ENCODE measurements around the gene POLR2A.
"Not testable (repeated sequence)": the region's sequence is repeated elsewhere in the genome, so short reads cannot be mapped to it uniquely, and the experiment has no call there.

The POLR2A gene

GRCh38 chr17:7460850-7461660, 23.1 kb upstream of the POLR2A start:
- DNase-seq (ENCODE audit: low spot score), result no peak

DNA sequence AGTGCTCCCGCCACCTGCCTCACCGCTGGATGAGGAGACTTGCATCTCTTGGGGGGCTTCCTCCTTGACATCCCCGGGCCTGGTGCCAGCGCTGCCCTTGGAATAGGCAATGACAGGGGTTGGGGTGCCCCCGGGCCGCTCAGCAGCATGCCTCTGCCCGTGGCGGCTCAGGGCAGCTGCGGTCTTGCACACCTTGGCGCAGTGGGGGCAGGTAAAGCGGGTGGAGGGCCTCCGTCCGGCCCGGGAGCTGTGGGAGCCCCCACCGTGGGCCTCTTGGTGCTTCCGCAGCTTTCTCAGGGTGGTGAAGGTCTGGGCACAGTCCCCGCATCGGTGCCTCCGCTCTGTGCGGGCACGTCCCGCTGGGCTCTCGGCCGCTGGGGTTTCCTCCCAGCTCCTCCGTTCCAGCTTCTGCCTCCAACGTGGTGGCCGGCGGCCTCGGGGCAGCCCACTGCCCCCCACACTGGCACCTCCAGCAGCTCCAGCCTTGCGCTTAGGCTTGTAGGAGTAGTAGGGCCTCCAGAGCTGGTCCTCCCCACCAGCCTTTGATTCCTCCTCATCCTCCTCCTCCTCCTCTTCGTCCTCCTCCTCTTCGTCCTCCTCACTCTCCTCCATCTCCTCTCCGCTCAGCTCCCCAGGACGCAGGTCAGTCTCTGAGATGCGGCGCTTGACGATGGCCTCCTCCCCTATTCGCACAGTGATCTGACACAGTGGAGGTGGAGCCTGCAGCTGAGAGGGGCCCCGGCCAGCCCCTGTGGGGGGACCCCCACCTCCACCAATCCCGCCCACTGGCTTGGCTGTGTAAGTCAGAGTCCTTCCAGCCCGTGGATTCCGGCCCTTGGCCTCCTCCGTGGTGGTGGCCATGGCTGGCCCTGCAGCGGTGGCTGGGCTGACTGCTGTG, 21.4 kb upstream of the POLR2A start:
- no peak for DNase-seq (ENCODE audit: low spot score)

- no peak for DNase-seq (ENCODE audit: low spot score)
These were observed 20.8 kb upstream of the POLR2A start for GRCh38 chr17:7463372-7463846.

DNA sequence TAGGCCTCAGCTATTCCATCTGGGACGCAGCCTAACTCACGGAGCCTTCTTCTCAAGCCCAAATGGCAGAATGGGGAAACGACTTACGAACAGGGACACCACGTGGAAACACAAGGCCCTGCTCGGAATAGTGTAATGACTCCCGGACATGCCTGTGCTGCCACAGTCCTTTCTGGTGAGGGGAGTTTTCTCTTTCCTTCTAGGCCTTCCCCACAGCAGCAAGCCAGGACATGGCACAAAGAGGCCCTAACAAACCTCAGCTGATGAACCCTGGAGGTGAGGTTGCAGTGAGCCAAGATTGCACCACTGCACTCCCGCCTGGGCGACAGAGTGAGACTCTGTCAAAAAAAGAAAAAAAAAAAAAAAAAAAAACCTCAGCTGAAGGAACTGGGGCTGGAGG, 20.1 kb upstream of the POLR2A start:
- no peak for DNase-seq (ENCODE audit: low spot score)

DNA sequence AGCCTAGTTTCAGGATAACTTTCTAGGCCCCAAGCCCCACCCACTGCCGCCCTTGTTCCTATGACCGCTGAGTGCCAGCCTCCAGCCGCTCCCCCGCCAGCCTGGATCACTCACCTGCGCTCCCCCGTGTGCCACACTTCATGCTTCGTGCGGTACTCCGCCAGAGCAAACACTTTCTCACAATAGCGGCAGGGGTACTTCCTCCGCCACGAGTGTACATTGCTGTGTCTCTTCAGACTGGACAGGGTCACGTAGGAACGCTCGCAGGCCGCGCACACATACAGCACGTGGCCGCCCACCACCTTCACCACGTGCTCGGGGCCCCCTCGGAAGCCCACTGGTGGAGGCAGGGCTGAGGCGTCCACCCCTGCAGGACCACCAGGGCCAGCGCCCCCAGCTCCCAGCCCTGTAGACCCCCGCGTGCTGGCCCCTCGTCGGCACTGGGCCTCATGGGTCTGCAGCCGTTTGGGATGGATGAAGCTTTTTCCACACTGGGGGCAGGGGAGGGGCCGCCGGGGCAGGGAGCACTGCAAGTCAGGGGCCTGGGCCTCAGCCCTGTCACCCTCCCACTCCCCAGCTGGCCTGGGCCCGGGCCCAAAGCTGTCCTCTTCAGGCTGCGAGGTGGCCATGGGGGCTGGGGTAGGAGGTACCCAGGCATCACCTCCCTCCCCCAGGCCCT, 18.4 kb upstream of the POLR2A start:
- DNase-seq (ENCODE audit: low spot score), result no peak

DNA sequence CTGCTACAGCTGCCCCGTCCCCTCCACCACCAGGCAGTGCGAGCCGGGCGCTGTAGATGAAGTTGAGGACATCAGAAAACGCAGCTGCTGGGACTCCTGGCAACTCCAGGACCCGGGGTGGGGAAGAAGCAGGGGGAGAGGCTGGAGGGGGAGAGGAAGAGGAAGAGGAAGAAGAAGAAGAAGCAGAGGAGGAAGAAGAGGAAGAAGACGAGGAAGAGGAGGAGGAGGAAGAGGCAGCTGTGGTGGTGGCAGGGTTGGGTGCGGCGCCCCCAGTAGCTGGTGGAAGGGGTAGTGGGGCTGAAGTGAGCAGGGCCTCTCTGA, 17.9 kb upstream of the POLR2A start:
- DNase-seq (ENCODE audit: low spot score), result no peak

GRCh38 chr17:7466639-7467341, 17.4 kb upstream of the POLR2A start:
- no peak for DNase-seq (ENCODE audit: low spot score)

- no peak for DNase-seq (ENCODE audit: low spot score)
These were observed 16.7 kb upstream of the POLR2A start for GRCh38 chr17:7467498-7467897.

DNA sequence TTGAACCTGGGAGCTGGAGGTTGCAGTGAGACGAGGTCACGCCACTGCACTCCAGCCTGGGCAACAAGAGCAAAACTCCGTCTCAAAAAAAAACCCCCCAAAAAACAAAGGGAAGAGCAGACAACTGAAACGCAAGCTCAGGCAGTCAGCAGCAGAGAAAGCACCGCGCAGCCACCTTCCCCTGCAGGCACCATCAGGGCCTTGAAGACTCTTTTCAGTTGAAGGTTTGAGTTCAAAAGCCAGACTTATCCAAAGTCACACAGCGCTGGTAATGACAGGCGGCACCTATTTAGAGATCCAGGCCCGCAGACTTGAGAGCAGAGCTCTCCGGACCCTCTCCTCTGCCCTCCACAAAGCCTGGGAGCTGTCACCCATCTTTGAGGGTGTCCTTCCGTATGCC, 15.9 kb upstream of the POLR2A start:
- no peak for DNase-seq (ENCODE audit: low spot score)

GRCh38 chr17:7468804-7469389, 15.3 kb upstream of the POLR2A start:
- DNase-seq (ENCODE audit: low spot score), result no peak

DNA sequence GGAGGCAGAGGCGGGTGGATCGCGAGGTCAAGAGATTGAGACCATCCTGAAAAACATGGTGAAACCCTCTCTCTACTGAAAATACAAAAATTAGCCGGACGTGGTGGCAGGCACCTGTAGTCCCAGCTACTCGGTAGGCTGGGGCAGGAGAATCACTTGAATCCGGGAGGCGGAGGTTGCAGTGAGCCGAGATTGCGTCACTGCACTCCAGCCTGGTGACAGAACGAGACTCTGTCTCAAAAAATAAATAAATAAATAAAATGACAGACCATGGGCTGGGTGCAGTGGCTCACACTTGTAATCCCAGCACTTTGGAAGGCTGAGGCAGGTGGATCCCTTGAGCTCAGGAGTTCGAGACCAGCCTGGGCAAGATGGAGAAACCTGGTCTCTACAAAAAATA, 14.3 kb upstream of the POLR2A start:
- DNase-seq (ENCODE audit: low spot score), result not testable (repeated sequence)

GRCh38 chr17:7470457-7470973, 13.7 kb upstream of the POLR2A start:
- DNase-seq (ENCODE audit: low spot score), result not testable (repeated sequence)

GRCh38 chr17:7471729-7472128, 12.4 kb upstream of the POLR2A start:
- no peak for DNase-seq (ENCODE audit: low spot score)

DNA sequence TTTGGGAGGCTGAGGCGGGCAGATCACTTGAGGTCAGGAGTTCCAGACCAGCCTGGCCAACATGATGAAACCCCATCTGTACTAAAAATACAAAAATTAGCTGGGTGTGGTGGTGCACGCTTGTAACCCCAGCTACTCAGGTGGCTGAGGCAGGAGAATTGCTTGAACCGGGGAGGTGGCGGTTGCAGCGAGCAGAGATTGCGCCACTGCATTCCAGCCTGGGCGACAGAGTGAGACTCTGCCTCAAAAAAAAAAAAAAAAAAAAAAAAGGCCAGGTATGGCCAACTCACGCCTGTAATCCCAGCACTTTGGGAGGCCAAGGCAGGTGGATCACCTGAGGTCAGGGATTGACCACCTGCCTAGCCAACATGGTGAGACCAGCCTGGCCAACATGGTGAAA, 9.4 kb upstream of the POLR2A start:
- not testable (repeated sequence) for DNase-seq (ENCODE audit: low spot score)

DNA sequence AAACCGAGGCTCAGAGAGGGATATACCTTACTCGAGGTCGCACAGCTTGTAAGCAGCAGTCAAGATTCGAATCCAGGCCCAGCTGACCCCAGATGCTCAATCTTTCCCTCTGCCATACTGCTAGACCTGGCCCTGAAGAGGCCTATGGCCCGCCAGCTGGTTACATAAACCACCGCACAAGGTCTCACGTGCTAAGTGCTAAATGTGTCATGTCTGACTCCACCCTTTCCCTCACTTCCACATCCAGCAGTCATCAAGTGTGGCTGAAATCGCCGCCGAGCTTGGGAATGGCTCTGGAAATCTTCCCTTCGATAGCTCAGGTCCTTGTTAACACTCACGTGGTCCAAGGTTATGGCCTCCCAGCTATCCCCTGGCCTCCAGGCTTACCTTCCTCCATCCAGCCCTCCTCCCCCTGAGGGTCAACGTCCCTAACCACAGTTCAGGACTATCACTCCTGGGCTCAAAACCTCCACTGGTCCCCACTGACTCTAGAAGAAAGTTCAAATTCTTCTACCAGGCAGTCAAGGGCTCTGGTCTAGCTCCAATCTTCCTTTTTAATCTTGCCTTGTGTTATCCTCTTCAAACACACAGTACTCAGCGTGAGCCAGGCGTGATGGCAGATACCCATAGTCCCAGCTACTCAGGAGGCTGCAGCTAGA, 8.3 kb upstream of the POLR2A start:
- DNase-seq (ENCODE audit: low spot score), result no peak

DNA sequence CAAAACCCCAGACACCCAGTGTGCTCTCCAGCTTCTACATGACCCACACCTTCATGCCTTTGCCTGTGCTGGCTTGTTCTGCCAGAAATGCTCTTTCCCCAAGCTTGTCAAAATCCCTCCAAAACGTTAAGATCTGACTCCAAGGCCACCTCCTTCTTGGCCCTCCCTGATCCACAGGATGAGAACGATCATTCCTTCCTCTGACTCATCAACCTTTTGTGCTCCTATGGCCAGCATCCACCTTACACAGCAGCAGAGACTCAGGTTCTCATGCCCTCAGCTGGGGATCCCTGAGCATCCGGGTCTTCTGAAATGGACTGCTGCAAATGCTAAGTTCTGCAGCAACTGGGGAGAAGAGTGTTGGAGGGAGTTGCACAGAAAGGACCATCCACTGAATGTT, 7.7 kb upstream of the POLR2A start:
- DNase-seq (ENCODE audit: low spot score), result no peak

DNA sequence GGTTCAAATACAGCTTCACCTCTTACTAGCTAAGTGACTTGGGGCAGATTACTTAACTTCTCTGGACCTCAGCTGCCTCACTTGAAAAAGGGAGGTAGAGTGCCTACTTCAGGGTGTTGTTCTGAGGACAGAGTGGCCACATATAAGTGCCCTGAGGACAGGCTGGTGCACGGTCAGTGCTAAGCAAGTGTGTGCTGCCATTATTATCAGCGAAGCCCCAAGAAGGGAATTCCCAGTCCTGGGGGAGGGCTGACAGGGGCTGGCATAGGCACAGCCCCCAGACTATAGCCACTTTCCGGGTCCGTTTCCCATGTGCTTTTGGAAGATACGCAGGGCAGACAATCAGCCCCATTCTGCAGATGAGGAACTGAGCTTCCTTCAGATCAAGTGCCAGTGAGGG, 7.2 kb upstream of the POLR2A start:
- no peak for DNase-seq (ENCODE audit: low spot score)

- peak; percentile 25 for DNase-seq (ENCODE audit: low spot score)
These were observed 6.5 kb upstream of the POLR2A start for GRCh38 chr17:7477392-7478275.

GRCh38 chr17:7478276-7479212, 5.6 kb upstream of the POLR2A start:
- DNase-seq (ENCODE audit: low spot score), result peak; percentile 64
